ENCODE results near the gene BCL2L13.

BCL2L13 gene

GRCh38 chr22:17772958-17773605, 134.5 kb downstream of the BCL2L13 start:
- no peak for DNase-seq
- in situ Hi-C loops (cut with HindIII; ENCODE audit: low pct_ligation_motif_present, low sequenced_read_pairs), result no loop called here
- H3K27ac ChIP-seq, result no peak overlapping the region

GRCh38 chr22:17773606-17774205, 135.1 kb downstream of the BCL2L13 start:
- no peaks in the 10 kb centered on the region for H3K36me3 ChIP-seq (replicated peaks)
- no peak for DNase-seq
- TF ChIP-seq CTCF (IDR thresholded peaks at IDR 0.05; ENCODE audit: low read depth, low read length, missing control alignments), result no peak
- no peaks in the 10 kb centered on the region for H3K27me3 ChIP-seq (replicated peaks)
- H3K4me3 ChIP-seq (ENCODE audit: low read depth, low read length), result peak overlapping the region; percentile 62
- H3K27ac ChIP-seq, result no peak overlapping the region
- in situ Hi-C loops (cut with HindIII; ENCODE audit: low pct_ligation_motif_present, low sequenced_read_pairs), result no loop called here

More at GRCh38 chr22:17772958-17773605, 134.5 kb downstream of the BCL2L13 start:
- no peaks in the 10 kb centered on the region for H3K27me3 ChIP-seq (replicated peaks)
- no peak for TF ChIP-seq CTCF (IDR thresholded peaks at IDR 0.05; ENCODE audit: low read depth, low read length, missing control alignments)
- peak overlapping the region; percentile 62 for H3K4me3 ChIP-seq (ENCODE audit: low read depth, low read length)
- no peaks in the 10 kb centered on the region for H3K36me3 ChIP-seq (replicated peaks)

- TF ChIP-seq CTCF (IDR thresholded peaks at IDR 0.05; ENCODE audit: low read depth, low read length, missing control alignments), result no peak
- Histone ChIP-seq H3K27ac (no peak within 1 kb of the TSS), H3K27me3 (replicated peaks) (no peaks in the 10 kb centered on the region), H3K4me3 (ENCODE audit: low read depth, low read length) (peak within 1 kb of the TSS; percentile 62), H3K36me3 (replicated peaks) (no peaks in the 10 kb centered on the region)
- no peak for DNase-seq
- in situ Hi-C loops (cut with HindIII; ENCODE audit: low pct_ligation_motif_present, low sequenced_read_pairs), result no loop called here
Measured at GRCh38 chr22:17774206-17774925, 135.8 kb downstream of the BCL2L13 start, which contains the start of gene BID. Gene BID, minus strand, starts transcription at chr22:17774469. Its CDS starts 24,353 bp downstream, at chr22:17750116.

GRCh38 chr22:17774926-17775685, 136.5 kb downstream of the BCL2L13 start:
- no peaks in the 10 kb centered on the region for H3K36me3 ChIP-seq (replicated peaks)
- H3K27me3 ChIP-seq (replicated peaks), result no peaks in the 10 kb centered on the region
- no peak for TF ChIP-seq CTCF (IDR thresholded peaks at IDR 0.05; ENCODE audit: low read depth, low read length, missing control alignments)
- no peak for DNase-seq
- H3K4me3 ChIP-seq (ENCODE audit: low read depth, low read length), result no peak overlapping the region
- no peak overlapping the region for H3K27ac ChIP-seq
- in situ Hi-C loops (cut with HindIII; ENCODE audit: low pct_ligation_motif_present, low sequenced_read_pairs), result no loop called here

- DNase-seq, result no peak
- Histone ChIP-seq H3K27ac (no peak overlapping the region), H3K36me3 (replicated peaks) (no peaks in the 10 kb centered on the region), H3K4me3 (ENCODE audit: low read depth, low read length) (no peak overlapping the region), H3K27me3 (replicated peaks) (no peaks in the 10 kb centered on the region)
- no peak for TF ChIP-seq CTCF (IDR thresholded peaks at IDR 0.05; ENCODE audit: low read depth, low read length, missing control alignments)
- in situ Hi-C loops (cut with HindIII; ENCODE audit: low pct_ligation_motif_present, low sequenced_read_pairs), result no loop called here
Measured at GRCh38 chr22:17775781-17776465, 137.4 kb downstream of the BCL2L13 start.
